Omental fat pad (tissue), 4 donors: ENCODE measurements around the gene YIPF5. TPM values are rescaled to one million over a fixed set of nuclear protein-coding genes. Genes with fewer than 3 reads are reported as not detected.

Source experiments
- ATAC-seq: fragments of 150-250 bp; one replicate; pipeline ENCODE4 v1.9.1; 2016; ENCODE audit warnings: mild to moderate bottlenecking, moderate library complexity; ENCODE audit not compliant: low FRiP score
- DNase-seq: peaks from one replicate; pipeline ENCODE4 v3.0.0-alpha.2; 2019; ENCODE audit warnings: low spot score
- CTCF ChIP-seq, 3 donors: fragments of 450-650 bp; IDR thresholded peaks; one replicate each; pipeline ENCODE4 v1.5.1; 2016 to 2017; ENCODE audit warnings: antibody characterized with exemption in 3 of 3, mild to moderate bottlenecking in 3 of 3, moderate library complexity in 2 of 3
- total RNA-seq, 4 donors: library from RNA; depleted of rRNA; stranded (reverse); fragments of >200 nt; gene quantifications; one replicate each; pipeline ENCODE4 v1.1.0, GENCODE V29; 2016

YIPF5 gene
- total RNA-seq, 4 donors from 2014 or later: 30.5 to 45.7 (median 44.7) TPM

DNA sequence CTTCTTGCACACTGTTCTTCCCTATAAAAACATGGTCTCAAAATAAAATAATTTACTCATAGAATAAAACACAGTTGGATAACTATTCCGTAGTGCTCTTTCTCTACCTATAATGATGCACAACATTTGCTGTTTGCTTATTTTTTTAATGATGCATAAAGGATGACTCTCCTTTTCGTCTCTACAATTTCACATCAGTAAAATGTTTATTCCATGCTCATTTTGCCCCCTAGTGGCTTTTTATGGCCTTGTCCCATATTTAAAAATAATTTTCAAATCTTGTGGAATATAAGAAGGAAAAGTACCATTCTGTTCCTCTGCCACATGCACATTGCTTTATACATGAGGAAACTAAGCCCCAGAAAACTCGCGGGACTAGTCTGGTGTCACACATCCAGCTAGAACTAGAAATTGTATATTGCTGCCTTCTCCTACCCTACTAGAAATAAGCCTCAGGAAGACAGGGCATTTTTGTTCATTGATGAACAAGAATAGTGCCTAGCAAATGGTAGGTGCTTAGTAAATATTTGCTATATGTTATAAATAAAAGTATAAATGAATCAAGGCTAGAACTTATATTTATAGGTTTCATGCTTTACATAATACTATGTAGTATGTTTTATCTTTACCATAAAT, 12.9 kb upstream of the YIPF5 start:
- DNase-seq (no peak), ATAC-seq (no peak)
- peak in 1 of 3 donors; percentile 41 for TF ChIP-seq CTCF (IDR thresholded peaks at IDR 0.05)

GRCh38 chr5:144179226-144179625, 8.8 kb upstream of the YIPF5 start:
- DNase-seq (no peak), ATAC-seq (no peak)
- TF ChIP-seq CTCF (IDR thresholded peaks at IDR 0.05): no peak

GRCh38 chr5:144177548-144177947, 7.1 kb upstream of the YIPF5 start:
- ATAC-seq (no peak), DNase-seq (no peak)
- no peak for TF ChIP-seq CTCF (IDR thresholded peaks at IDR 0.05)

DNA sequence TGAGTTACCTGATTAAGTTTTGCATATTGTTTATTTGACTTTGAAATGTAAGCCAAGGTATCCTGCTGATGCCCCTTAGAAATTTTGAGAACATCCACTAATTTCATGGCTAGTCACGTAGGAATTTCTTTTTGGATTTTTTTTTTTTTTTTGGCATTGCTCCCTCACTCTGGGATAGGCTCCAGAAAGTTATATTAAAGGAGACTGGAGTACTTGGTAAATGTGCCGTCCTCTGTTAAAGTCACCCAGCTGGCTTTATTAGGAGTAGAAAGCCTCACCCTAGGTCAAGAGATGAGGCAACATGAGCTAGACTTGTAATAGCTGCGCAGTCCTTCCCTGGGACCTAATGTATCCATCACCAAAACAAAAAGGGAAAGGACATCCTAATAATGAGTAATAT, 3.3 kb upstream of the YIPF5 start:
- DNase-seq: no peak
- no peak for ATAC-seq
- TF ChIP-seq CTCF (IDR thresholded peaks at IDR 0.05): no peak

DNA sequence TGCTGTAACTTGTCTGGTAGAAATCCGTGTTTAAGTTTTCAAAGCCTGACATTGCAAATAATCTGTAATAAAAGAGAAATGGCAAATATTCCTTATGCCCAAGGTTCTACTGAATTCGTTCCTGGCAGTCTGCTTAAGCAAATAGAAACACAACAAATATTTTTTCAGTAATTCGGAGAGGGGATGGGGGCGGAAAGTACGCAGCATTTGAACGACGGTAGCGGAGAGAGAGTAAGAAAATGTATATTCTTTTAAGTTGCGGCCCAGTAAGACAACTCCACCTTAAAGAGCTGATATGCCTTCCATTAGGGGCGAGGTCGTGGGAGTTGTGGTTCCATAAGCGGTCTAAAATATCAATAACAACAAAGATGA, 569 bp downstream of the YIPF5 start:
- ATAC-seq (no peak), DNase-seq (no peak)
- no peak for TF ChIP-seq CTCF (IDR thresholded peaks at IDR 0.05)

DNA sequence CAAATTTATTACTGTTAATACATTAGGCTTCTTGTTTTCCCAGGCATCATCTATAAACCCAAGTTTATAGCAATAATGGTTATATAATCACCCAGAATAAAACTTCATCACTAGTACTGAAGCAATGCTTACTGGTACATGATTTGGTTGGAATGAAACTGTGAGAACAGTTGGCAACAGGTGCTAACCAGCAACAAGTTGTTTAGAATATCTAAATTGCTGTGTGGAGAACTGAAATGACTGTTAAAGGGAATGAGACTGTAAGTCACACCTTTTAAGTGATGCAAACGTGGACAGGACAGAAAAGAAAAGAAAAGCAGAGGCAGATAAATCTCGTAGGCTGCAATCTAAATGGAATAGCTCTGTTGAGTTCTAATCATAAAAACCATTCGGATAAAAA, 2.5 kb downstream of the YIPF5 start:
- TF ChIP-seq CTCF (IDR thresholded peaks at IDR 0.05): no peak
- DNase-seq (no peak), ATAC-seq (no peak)

GRCh38 chr5:144166696-144167095, 3.8 kb downstream of the YIPF5 start:
- no peak for DNase-seq
- TF ChIP-seq CTCF (IDR thresholded peaks at IDR 0.05): no peak
- no peak for ATAC-seq
